ENCODE data around the gene GABRD.

DNA sequence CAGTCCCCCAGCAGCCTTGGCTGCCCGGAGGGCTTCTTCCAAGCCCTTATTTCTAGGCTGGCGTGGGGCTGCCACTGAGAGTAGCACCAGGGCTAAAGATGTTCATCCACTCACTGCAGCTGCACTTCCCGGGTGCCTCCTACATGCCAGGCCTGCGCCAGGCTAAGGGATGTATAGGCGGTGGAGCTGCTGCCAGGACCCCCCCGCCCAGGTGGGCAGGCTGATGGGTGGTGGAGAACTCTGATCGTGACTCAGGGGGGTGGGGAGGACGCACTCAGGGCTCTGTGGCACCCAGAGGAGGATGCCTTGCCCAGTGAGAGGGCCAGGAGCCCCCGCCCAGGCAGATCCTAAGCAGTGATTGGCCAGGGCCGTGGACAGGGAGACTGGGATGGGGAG is 49.6 kb upstream of the GABRD start:
- TF ChIP-seq, protein P1, sequence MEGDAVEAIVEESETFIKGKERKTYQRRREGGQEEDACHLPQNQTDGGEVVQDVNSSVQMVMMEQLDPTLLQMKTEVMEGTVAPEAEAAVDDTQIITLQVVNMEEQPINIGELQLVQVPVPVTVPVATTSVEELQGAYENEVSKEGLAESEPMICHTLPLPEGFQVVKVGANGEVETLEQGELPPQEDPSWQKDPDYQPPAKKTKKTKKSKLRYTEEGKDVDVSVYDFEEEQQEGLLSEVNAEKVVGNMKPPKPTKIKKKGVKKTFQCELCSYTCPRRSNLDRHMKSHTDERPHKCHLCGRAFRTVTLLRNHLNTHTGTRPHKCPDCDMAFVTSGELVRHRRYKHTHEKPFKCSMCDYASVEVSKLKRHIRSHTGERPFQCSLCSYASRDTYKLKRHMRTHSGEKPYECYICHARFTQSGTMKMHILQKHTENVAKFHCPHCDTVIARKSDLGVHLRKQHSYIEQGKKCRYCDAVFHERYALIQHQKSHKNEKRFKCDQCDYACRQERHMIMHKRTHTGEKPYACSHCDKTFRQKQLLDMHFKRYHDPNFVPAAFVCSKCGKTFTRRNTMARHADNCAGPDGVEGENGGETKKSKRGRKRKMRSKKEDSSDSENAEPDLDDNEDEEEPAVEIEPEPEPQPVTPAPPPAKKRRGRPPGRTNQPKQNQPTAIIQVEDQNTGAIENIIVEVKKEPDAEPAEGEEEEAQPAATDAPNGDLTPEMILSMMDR (IDR thresholded peaks at IDR 0.05) = no peak
- TF ChIP-seq POLR2A (IDR thresholded peaks at IDR 0.05) = no peak

Data from vagina (tissue), 2 donors.